HEK293 (cell line): ENCODE results near the gene ECT2.

Experiments used
- CTCF ChIA-PET: fragments of 350-600 bp; formaldehyde crosslinking; extraction: SDS; loops from one replicate; lab custom pipeline; 2021; ENCODE audit warnings: antibody characterized with exemption; lab: Yijun Ruan, JAX
- POLR2A ChIA-PET: fragments of 300-600 bp; formaldehyde crosslinking; extraction: SDS; loops from one replicate; lab custom pipeline; 2020; ENCODE audit warnings: antibody characterized with exemption, inconsistent platforms; lab: Yijun Ruan, JAX
- H3K27ac ChIP-seq: fragments of 200-500 bp; sonication (Bioruptor generic); 2 replicates; pipeline ENCODE4 v1.5.1; 2014; ENCODE audit warnings: low read depth, low read length, control low read depth, inconsistent platforms; ENCODE audit errors: extremely low read depth
- H3K36me3 ChIP-seq, 2 experiments: fragments of 200-500 bp in 1 of 2; sonication (Bioruptor generic) in 1 of 2; 1 replicate in 1 of 2; 2 replicates in 1 of 2; pipeline ENCODE4 v1.5.1; 2014 to 2017; ENCODE audit warnings: inconsistent platforms in 2 of 2, low read length in 2 of 2; ENCODE audit not compliant: control insufficient read depth in 2 of 2, insufficient read depth in 1 of 2
- H3K4me1 ChIP-seq: fragments of 200-500 bp; sonication (Bioruptor generic); 2 replicates; pipeline ENCODE4 v1.5.1; 2014; ENCODE audit warnings: mild to moderate bottlenecking, low read length, inconsistent platforms; ENCODE audit not compliant: control insufficient read depth, insufficient read depth
- H3K4me3 ChIP-seq: 2 replicates; pipeline ENCODE4 v1.5.1; 2011; ENCODE audit warnings: low read depth, mild to moderate bottlenecking, control low read depth, low read length, moderate library complexity
- H3K9me3 ChIP-seq: fragments of 200-500 bp; sonication (Bioruptor generic); 2 replicates; pipeline ENCODE4 v1.5.1; 2014; ENCODE audit warnings: low read depth, low read length, inconsistent platforms; ENCODE audit not compliant: control insufficient read depth, insufficient read depth
- IKZF3 ChIP-seq: fragments of 450-650 bp; IDR thresholded peaks from 2 replicates; pipeline ENCODE4 v1.5.0; 2018; ENCODE audit warnings: missing biosample characterization, mild to moderate bottlenecking, missing genetic modification characterization, moderate library complexity
- PRDM10 ChIP-seq: fragments of 450-650 bp; formaldehyde crosslinking; IDR thresholded peaks from 2 replicates; pipeline ENCODE4 v1.5.1; 2016; ENCODE audit warnings: missing biosample characterization, missing genetic modification characterization
- SALL2 ChIP-seq: fragments of 450-650 bp; formaldehyde crosslinking; IDR thresholded peaks from 2 replicates; pipeline ENCODE4 v1.5.0; 2017; ENCODE audit warnings: missing biosample characterization, mild to moderate bottlenecking, missing genetic modification characterization, borderline replicate concordance
- TCF7L2 ChIP-seq: IDR thresholded peaks from 2 replicates; pipeline ENCODE4 v1.6.1; 2011; ENCODE audit warnings: low read depth, mild to moderate bottlenecking, inconsistent platforms, low read length, moderate library complexity, borderline replicate concordance
- ZBTB6 ChIP-seq: fragments of 450-650 bp; formaldehyde crosslinking; IDR thresholded peaks from 2 replicates; pipeline ENCODE4 v1.5.1; 2017; ENCODE audit warnings: missing biosample characterization, missing genetic modification characterization
- ZFP69B ChIP-seq: fragments of 450-650 bp; formaldehyde crosslinking; IDR thresholded peaks from 2 replicates; pipeline ENCODE4 v1.5.1; 2016; ENCODE audit warnings: missing biosample characterization, missing genetic modification characterization
- ZNF2 ChIP-seq: fragments of 450-650 bp; formaldehyde crosslinking; IDR thresholded peaks from 2 replicates; pipeline ENCODE4 v1.5.1; 2016; ENCODE audit warnings: missing biosample characterization, missing genetic modification characterization
- ZNF211 ChIP-seq: fragments of 450-650 bp; formaldehyde crosslinking; IDR thresholded peaks from 2 replicates; pipeline ENCODE4 v1.5.1; 2016; ENCODE audit warnings: low read depth, missing biosample characterization, missing genetic modification characterization
- ZNF23 ChIP-seq: fragments of 450-650 bp; formaldehyde crosslinking; IDR thresholded peaks from 2 replicates; pipeline ENCODE4 v1.5.1; 2016; ENCODE audit warnings: missing biosample characterization, missing genetic modification characterization, borderline replicate concordance
- ZNF24 ChIP-seq: fragments of 450-650 bp; formaldehyde crosslinking; IDR thresholded peaks from 2 replicates; pipeline ENCODE4 v1.5.1; 2016; ENCODE audit warnings: missing biosample characterization, missing genetic modification characterization
- ZNF311 ChIP-seq: fragments of 450-650 bp; formaldehyde crosslinking; IDR thresholded peaks from 2 replicates; pipeline ENCODE4 v1.5.1; 2017; ENCODE audit warnings: missing biosample characterization, missing genetic modification characterization, borderline replicate concordance
- ZNF391 ChIP-seq: fragments of 450-650 bp; formaldehyde crosslinking; IDR thresholded peaks from 2 replicates; pipeline ENCODE4 v1.5.1; 2016; ENCODE audit warnings: low read depth, missing biosample characterization, missing genetic modification characterization, borderline replicate concordance
- ZNF394 ChIP-seq: fragments of 450-650 bp; formaldehyde crosslinking; IDR thresholded peaks from 2 replicates; pipeline ENCODE4 v1.5.1; 2016; ENCODE audit warnings: missing biosample characterization, missing genetic modification characterization, mild to moderate bottlenecking, moderate library complexity, borderline replicate concordance
- ZNF510 ChIP-seq: fragments of 450-650 bp; formaldehyde crosslinking; IDR thresholded peaks from 2 replicates; pipeline ENCODE4 v1.5.1; 2018; ENCODE audit warnings: mild to moderate bottlenecking, missing genetic modification characterization, missing biosample characterization; ENCODE audit not compliant: insufficient replicate concordance
- ZNF529 ChIP-seq: fragments of 450-650 bp; formaldehyde crosslinking; IDR thresholded peaks from 2 replicates; pipeline ENCODE4 v1.5.1; 2017; ENCODE audit warnings: missing genetic modification characterization, missing biosample characterization; ENCODE audit not compliant: insufficient replicate concordance
- ZNF548 ChIP-seq: fragments of 450-650 bp; formaldehyde crosslinking; IDR thresholded peaks from 2 replicates; pipeline ENCODE4 v1.5.1; 2016; ENCODE audit warnings: missing biosample characterization, missing genetic modification characterization
- ZNF639 ChIP-seq: fragments of 450-650 bp; formaldehyde crosslinking; IDR thresholded peaks from 2 replicates; pipeline ENCODE4 v1.5.1; 2016; ENCODE audit warnings: missing biosample characterization, missing genetic modification characterization
- ZNF654 ChIP-seq: fragments of 450-650 bp; formaldehyde crosslinking; IDR thresholded peaks from 2 replicates; pipeline ENCODE4 v1.5.1; 2016; ENCODE audit warnings: low read depth, missing biosample characterization, missing genetic modification characterization
- ZNF747 ChIP-seq: fragments of 450-650 bp; formaldehyde crosslinking; IDR thresholded peaks from 2 replicates; pipeline ENCODE4 v1.5.1; 2016; ENCODE audit warnings: missing biosample characterization, missing genetic modification characterization
- TF ChIP-seq, protein P1 (sequence below): fragments of 450-650 bp; formaldehyde crosslinking; conservative IDR thresholded peaks from 2 replicates; pipeline ENCODE4 v1.5.1; 2016; ENCODE audit warnings: low read depth, missing biosample characterization, missing genetic modification characterization

Gene ECT2

GRCh38 chr3:172787019-172787418 lies 36.5 kb downstream of the ECT2 start (continued):
- TF ChIP-seq ZBTB6 (no peak), ZFP69B (tag by site-specific recombination) (no peak), ZNF24 (tag by site-specific recombination) (no peak), ZNF23 (tag by site-specific recombination) (no peak), ZNF654 (tag by site-specific recombination) (no peak), IKZF3 (tag by site-specific recombination) (no peak), ZNF211 (tag by site-specific recombination) (no peak), ZNF747 (tag by site-specific recombination) (no peak)
- TF ChIP-seq, protein P1, sequence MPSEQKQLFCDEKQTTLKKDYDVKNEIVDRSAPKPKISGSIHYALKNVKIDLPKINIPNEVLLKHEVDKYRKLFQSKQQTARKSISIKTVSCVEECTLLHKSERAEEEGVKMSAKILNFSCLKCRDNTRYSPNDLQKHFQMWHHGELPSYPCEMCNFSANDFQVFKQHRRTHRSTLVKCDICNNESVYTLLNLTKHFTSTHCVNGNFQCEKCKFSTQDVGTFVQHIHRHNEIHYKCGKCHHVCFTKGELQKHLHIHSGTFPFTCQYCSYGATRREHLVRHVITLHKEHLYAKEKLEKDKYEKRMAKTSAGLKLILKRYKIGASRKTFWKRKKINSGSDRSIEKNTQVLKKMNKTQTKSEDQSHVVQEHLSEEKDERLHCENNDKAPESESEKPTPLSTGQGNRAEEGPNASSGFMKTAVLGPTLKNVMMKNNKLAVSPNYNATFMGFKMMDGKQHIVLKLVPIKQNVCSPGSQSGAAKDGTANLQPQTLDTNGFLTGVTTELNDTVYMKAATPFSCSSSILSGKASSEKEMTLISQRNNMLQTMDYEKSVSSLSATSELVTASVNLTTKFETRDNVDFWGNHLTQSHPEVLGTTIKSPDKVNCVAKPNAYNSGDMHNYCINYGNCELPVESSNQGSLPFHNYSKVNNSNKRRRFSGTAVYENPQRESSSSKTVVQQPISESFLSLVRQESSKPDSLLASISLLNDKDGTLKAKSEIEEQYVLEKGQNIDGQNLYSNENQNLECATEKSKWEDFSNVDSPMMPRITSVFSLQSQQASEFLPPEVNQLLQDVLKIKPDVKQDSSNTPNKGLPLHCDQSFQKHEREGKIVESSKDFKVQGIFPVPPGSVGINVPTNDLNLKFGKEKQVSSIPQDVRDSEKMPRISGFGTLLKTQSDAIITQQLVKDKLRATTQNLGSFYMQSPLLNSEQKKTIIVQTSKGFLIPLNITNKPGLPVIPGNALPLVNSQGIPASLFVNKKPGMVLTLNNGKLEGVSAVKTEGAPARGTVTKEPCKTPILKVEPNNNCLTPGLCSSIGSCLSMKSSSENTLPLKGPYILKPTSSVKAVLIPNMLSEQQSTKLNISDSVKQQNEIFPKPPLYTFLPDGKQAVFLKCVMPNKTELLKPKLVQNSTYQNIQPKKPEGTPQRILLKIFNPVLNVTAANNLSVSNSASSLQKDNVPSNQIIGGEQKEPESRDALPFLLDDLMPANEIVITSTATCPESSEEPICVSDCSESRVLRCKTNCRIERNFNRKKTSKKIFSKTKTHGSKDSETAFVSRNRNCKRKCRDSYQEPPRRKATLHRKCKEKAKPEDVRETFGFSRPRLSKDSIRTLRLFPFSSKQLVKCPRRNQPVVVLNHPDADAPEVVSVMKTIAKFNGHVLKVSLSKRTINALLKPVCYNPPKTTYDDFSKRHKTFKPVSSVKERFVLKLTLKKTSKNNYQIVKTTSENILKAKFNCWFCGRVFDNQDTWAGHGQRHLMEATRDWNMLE (tag by site-specific recombination): no peak

DNA sequence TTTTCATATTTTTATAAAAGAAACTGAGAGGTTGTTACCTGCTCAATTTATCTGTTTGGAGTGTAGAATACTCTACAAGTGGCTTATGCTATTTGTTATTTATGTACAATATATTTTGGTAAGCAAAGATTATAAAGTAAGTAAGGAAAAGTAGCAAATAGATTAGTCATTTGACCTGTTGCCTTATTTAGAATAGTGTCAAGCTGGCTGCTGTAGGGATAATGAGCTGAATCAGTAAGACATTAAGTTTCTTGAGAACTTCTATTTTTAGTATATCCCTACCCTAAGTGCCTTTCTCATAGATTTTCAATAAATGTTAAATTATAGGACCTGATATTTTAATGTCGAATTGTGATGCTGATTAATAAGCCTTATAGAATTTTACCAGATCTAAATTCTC lies 37.2 kb downstream of the ECT2 start:
- CTCF ChIA-PET: no interaction called here
- H3K27ac ChIP-seq: no peak overlapping the region

DNA sequence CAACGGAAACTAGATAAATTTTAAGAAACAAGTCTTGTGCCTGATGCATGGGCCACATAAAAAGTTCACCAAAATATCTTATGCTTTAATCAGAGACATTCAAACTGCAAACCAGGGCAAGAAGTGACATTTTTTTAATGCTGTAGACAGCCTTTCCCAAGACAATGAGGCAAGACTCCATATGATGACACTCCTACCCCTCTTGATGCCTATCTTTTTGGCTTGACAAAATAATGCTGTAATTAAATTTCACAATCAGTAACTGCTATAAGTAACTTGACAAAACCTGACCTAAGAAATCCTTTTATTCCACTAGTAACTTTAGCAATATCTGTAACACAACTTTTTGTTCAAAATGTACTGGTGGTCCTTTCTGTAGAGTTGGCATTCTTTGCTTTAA lies 48.7 kb downstream of the ECT2 start:
- ChIA-PET CTCF (no interaction called here), POLR2A (no interaction called here)
- Histone ChIP-seq H3K4me1 (no peaks in the 10 kb centered on the region), H3K4me3 (no peak overlapping the region), H3K27ac (no peak overlapping the region), H3K9me3 (no peaks in the 10 kb centered on the region), H3K36me3 (peaks cover 0 to 14% of the 10 kb centered on the region in 2 experiments; a peak in 2 of 3 replicates)
- TF ChIP-seq, protein P1 (tag by site-specific recombination): no peak
- TF ChIP-seq PRDM10 (tag by site-specific recombination) (no peak), ZNF510 (tag by site-specific recombination) (no peak)

More for the DNA sequence above, 37.2 kb downstream of the ECT2 start:
- Histone ChIP-seq H3K36me3 (peaks cover 12 to 70% of the 10 kb centered on the region in 2 experiments), H3K4me3 (no peak overlapping the region), H3K4me1 (no peaks in the 10 kb centered on the region), H3K9me3 (no peaks in the 10 kb centered on the region)
- no peak for TF ChIP-seq ZNF548 (tag by site-specific recombination)
- TF ChIP-seq ZNF639 (tag by site-specific recombination): no peak
- no peak for TF ChIP-seq ZNF391 (tag by site-specific recombination)
- no peak for TF ChIP-seq SALL2 (tag by site-specific recombination)
- no peak for TF ChIP-seq ZNF529
- TF ChIP-seq ZNF311 (tag by site-specific recombination): no peak
- TF ChIP-seq TCF7L2: no peak
- no peak for TF ChIP-seq ZNF394
- TF ChIP-seq ZNF2 (tag by site-specific recombination): no peak
- POLR2A ChIA-PET: no interaction called here
